HG02571 (cell line): ENCODE measurements around the gene STK40.

Source experiments
- ATAC-seq: cut with Tn5 transposase; IDR thresholded peaks from one replicate; pipeline ENCODE4 v1.9.1; 2021; ENCODE audit warnings: mild to moderate bottlenecking, moderate library complexity; ENCODE audit not compliant: unreplicated experiment

STK40 gene

GRCh38 chr1:36321119-36321951 lies 64.4 kb downstream of the STK40 start:
- no peak for ATAC-seq

- no peak for ATAC-seq
Measured at GRCh38 chr1:36320767-36321118, 65.0 kb downstream of the STK40 start.

GRCh38 chr1:36320291-36320761 lies 65.4 kb downstream of the STK40 start:
- no peak for ATAC-seq

- no peak for ATAC-seq
Measured at GRCh38 chr1:36309397-36309796, 76.3 kb downstream of the STK40 start.

GRCh38 chr1:36307601-36308330 lies 78.0 kb downstream of the STK40 start:
- ATAC-seq = no peak

- ATAC-seq = peak; percentile 94
Measured at GRCh38 chr1:36306902-36307456, 78.7 kb downstream of the STK40 start.

GRCh38 chr1:36306210-36306901 lies 79.4 kb downstream of the STK40 start, which contains the start of gene SH3D21:
Gene SH3D21 (plus strand): TSS chr1:36306368. CDS start chr1:36306421, 53 bp downstream.
- peak; percentile 31 for ATAC-seq

- ATAC-seq = no peak
Measured at GRCh38 chr1:36305915-36306209, 79.9 kb downstream of the STK40 start.

GRCh38 chr1:36304970-36305914 lies 80.5 kb downstream of the STK40 start:
- ATAC-seq = no peak

GRCh38 chr1:36304521-36304920 lies 81.2 kb downstream of the STK40 start:
- no peak for ATAC-seq

- no peak for ATAC-seq
Measured at GRCh38 chr1:36303650-36304360, 81.9 kb downstream of the STK40 start.

GRCh38 chr1:36303244-36303643 lies 82.5 kb downstream of the STK40 start:
- no peak for ATAC-seq

GRCh38 chr1:36301220-36301619 lies 84.5 kb downstream of the STK40 start:
- no peak for ATAC-seq

- no peak for ATAC-seq
Measured at GRCh38 chr1:36300526-36300925, 85.2 kb downstream of the STK40 start.

GRCh38 chr1:36298640-36299039 lies 87.1 kb downstream of the STK40 start:
- no peak for ATAC-seq

GRCh38 chr1:36297062-36297461 lies 88.7 kb downstream of the STK40 start:
- ATAC-seq = no peak

GRCh38 chr1:36295390-36295789 lies 90.3 kb downstream of the STK40 start:
- no peak for ATAC-seq
